ENCODE measurements around the gene ALDH7A1.

DNA sequence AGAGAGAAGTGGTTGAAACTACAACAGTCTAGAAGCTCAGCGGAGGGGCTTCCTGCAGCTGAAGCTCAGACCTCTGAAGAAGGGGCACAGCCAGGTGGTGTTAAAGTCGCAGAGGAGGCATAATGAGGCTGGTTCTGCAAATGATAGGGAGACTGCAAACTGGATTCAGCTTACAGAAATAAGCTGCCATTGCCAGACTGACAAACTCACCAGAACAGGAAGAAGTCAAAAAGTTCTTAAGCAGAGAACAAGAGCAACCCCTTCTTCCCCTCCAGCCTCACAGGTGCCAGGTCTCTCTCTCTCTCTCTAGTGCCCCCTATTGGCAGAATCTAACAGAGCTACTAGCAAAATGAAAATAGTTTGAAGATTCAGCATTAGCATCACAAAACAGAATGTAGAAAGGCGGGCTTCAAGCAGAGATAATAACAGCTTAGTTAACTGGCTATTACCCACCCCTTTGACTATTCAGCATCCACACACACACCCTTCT is 95.1 kb downstream of the ALDH7A1 start:
- TF ChIP-seq POLR2A (IDR thresholded peaks at IDR 0.05; ENCODE audit: low read depth, low read length) (no peak), FOXK2 (IDR thresholded peaks at IDR 0.05) (no peak)
